Measurements from ENCODE around the gene PLEKHH2. TPM values are rescaled to one million over a fixed set of nuclear protein-coding genes. Genes with fewer than 3 reads are reported as not detected.

PLEKHH2 gene
- polyA plus RNA-seq, 1 of the 3 experiments (the other 2 are of a cell fraction) = 1.9 TPM

DNA sequence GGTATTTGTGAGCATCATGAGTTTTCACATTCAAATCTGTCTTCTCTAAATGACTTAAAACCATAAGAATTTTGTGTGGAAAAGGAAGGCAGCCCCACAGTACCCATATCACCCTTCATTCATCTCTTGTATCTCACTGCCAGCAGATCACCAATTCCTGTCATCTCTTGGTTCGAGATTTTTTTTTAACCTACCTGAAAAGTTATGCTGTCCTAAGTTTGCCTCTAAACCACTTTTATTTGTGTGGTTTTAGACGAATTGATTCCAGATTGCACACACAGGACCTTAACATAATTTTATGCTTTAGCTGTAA, 169.6 kb downstream of the PLEKHH2 start:
- H3K9ac ChIP-seq = no peak overlapping the region
- no peak overlapping the region for H3K4me2 ChIP-seq
- WGBS (ENCODE audit: low lambda C conversion rate) = 77% methylated on average over 2 of the region's 2 CpGs
- H4K20me1 ChIP-seq (ENCODE audit: insufficient read depth) = no peaks in the 10 kb centered on the region
- H3K79me2 ChIP-seq (ENCODE audit: insufficient read depth) = no peaks in the 10 kb centered on the region
- TF ChIP-seq TEAD4 (IDR thresholded peaks at IDR 0.05; ENCODE audit: borderline replicate concordance, insufficient read depth) = no peak
- TF ChIP-seq FOXM1 (IDR thresholded peaks at IDR 0.05; ENCODE audit: low read depth) = no peak
- TF ChIP-seq SIN3A (IDR thresholded peaks at IDR 0.05; ENCODE audit: borderline replicate concordance, low read depth, low read length) = no peak
- no peak for TF ChIP-seq FOSL2 (IDR thresholded peaks at IDR 0.05; ENCODE audit: borderline replicate concordance, low read depth)
- TF ChIP-seq, protein P1, sequence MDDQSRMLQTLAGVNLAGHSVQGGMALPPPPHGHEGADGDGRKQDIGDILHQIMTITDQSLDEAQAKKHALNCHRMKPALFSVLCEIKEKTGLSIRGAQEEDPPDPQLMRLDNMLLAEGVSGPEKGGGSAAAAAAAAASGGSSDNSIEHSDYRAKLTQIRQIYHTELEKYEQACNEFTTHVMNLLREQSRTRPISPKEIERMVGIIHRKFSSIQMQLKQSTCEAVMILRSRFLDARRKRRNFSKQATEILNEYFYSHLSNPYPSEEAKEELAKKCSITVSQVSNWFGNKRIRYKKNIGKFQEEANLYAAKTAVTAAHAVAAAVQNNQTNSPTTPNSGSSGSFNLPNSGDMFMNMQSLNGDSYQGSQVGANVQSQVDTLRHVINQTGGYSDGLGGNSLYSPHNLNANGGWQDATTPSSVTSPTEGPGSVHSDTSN (IDR thresholded peaks at IDR 0.05) = no peak
- no peak for TF ChIP-seq GATA2 (CRISPR knock-in tag; IDR thresholded peaks at IDR 0.05)
- no peak for TF ChIP-seq TCF12 (IDR thresholded peaks at IDR 0.05)
- no peak for TF ChIP-seq FOXJ3 (CRISPR knock-in tag; IDR thresholded peaks at IDR 0.05)
- TF ChIP-seq RAD21 (IDR thresholded peaks at IDR 0.05; ENCODE audit: low read length) = no peak
- TF ChIP-seq, protein P2, sequence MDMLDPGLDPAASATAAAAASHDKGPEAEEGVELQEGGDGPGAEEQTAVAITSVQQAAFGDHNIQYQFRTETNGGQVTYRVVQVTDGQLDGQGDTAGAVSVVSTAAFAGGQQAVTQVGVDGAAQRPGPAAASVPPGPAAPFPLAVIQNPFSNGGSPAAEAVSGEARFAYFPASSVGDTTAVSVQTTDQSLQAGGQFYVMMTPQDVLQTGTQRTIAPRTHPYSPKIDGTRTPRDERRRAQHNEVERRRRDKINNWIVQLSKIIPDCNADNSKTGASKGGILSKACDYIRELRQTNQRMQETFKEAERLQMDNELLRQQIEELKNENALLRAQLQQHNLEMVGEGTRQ (IDR thresholded peaks at IDR 0.05; ENCODE audit: borderline replicate concordance, low read depth, low read length) = no peak
- no peak for TF ChIP-seq POLR2AphosphoS5 (IDR thresholded peaks at IDR 0.05; ENCODE audit: low read depth, low read length)
- TF ChIP-seq GABPA (IDR thresholded peaks at IDR 0.05; ENCODE audit: low read depth) = no peak
- CTCF ChIA-PET = interaction anchor here (1.7 kb wide), 1 partner anchor 10 kb away, joined by 3 read pairs; no protein-coding TSS in a partner anchor
- no peak overlapping the region for H3K4me3 ChIP-seq (ENCODE audit: low read depth in 2 of 2, low read length in 1 of 2)
- peaks cover 0 to 4% of the 10 kb centered on the region in 2 experiments; a peak in 2 of 4 replicates for H3K4me1 ChIP-seq (ENCODE audit: control insufficient read depth in 1 of 2, insufficient read depth in 2 of 2, low read depth in 1 of 2, low read length in 1 of 2)
- no peak overlapping the region for H2AFZ ChIP-seq (ENCODE audit: low read depth)
- DNase-seq = no peak
- POLR2A ChIA-PET = no interaction called here
- H3K27ac ChIP-seq (ENCODE audit: low read depth in 2 of 2, low read length in 1 of 2) = no peak overlapping the region
- no peaks in the 10 kb centered on the region for H3K9me3 ChIP-seq
- H3K9me2 ChIP-seq = no peaks in the 10 kb centered on the region
- H3K27me3 ChIP-seq (ENCODE audit: insufficient read depth) = no peaks in the 10 kb centered on the region
- H3F3A ChIP-seq (replicated peaks; ENCODE audit: insufficient read depth) = no peaks in the 10 kb centered on the region
- H3K36me3 ChIP-seq (replicated peaks in 1 of 2; ENCODE audit: control insufficient read depth in 1 of 2, insufficient read depth in 2 of 2, low read length in 1 of 2) = peaks cover 27 to 53% of the 10 kb centered on the region in 2 experiments

DNA sequence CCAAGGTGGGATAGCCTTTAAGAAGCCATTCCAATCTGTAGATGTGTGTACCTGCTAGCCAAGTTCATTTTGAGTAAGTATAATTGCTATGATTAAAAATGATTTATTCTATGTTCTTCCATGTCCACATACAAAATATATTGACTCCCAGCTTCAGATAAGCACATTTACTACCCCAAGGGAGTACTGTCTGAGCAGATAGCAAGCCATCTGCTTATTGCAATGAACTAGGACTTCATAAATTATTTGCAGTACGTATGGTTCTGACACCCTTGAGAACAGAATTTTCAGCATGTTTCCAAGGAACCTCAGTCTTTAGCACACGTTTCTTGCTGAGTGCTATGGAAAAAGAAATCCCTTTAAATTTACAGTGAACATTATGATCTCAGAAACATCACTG, 173.4 kb downstream of the PLEKHH2 start:
- H4K20me1 ChIP-seq (ENCODE audit: insufficient read depth) = no peaks in the 10 kb centered on the region
- no peaks in the 10 kb centered on the region for H3F3A ChIP-seq (replicated peaks; ENCODE audit: insufficient read depth)
- peaks cover 10 to 32% of the 10 kb centered on the region in 2 experiments for H3K36me3 ChIP-seq (replicated peaks in 1 of 2; ENCODE audit: control insufficient read depth in 1 of 2, insufficient read depth in 2 of 2, low read length in 1 of 2)
- TF ChIP-seq RXRA (IDR thresholded peaks at IDR 0.05; ENCODE audit: borderline replicate concordance, low read depth) = no peak
- TF ChIP-seq TEAD4 (IDR thresholded peaks at IDR 0.05; ENCODE audit: borderline replicate concordance, insufficient read depth) = no peak
- TF ChIP-seq, protein P1 (IDR thresholded peaks at IDR 0.05) = no peak
- TF ChIP-seq GATA2 (CRISPR knock-in tag; IDR thresholded peaks at IDR 0.05) = peak; percentile 69
- no peak overlapping the region for H2AFZ ChIP-seq (ENCODE audit: low read depth)
- H3K9me3 ChIP-seq = no peaks in the 10 kb centered on the region
- H3K4me1 ChIP-seq (ENCODE audit: control insufficient read depth in 1 of 2, insufficient read depth in 2 of 2, low read depth in 1 of 2, low read length in 1 of 2) = peaks cover 0 to 4% of the 10 kb centered on the region in 2 experiments; a peak in 2 of 4 replicates
- ChIA-PET CTCF (no interaction called here), POLR2A (no interaction called here)
- H3K4me2 ChIP-seq = no peak overlapping the region
- H3K9ac ChIP-seq = no peak overlapping the region
- H3K4me3 ChIP-seq (ENCODE audit: low read depth in 2 of 2, low read length in 1 of 2) = no peak overlapping the region
- no peaks in the 10 kb centered on the region for H3K79me2 ChIP-seq (ENCODE audit: insufficient read depth)
- DNase-seq = peak; percentile 23
- H3K27me3 ChIP-seq (ENCODE audit: insufficient read depth) = no peaks in the 10 kb centered on the region
- H3K27ac ChIP-seq (ENCODE audit: low read depth in 2 of 2, low read length in 1 of 2) = 0 out of 4 replicates have a peak overlapping the region, but pooled peaks of 1 of the 2 experiments have one; percentile 1
- H3K9me2 ChIP-seq = no peaks in the 10 kb centered on the region
- WGBS (ENCODE audit: low lambda C conversion rate) = 62% methylated on average over 2 of the region's 2 CpGs
